Testis (tissue), 3 donors: ENCODE data around the gene MKS1. TPM values are rescaled to one million over a fixed set of nuclear protein-coding genes. Genes with fewer than 3 reads are reported as not detected.

Source experiments
- DNase-seq: peaks from one replicate; pipeline ENCODE4 v3.0.0-alpha.2; 2019
- H3K27ac ChIP-seq, 2 donors: fragments of 200-600 bp; sonication (generic); one replicate each; pipeline ENCODE4 v1.5.1; 2019
- H3K27me3 ChIP-seq: fragments of 200-600 bp; sonication (generic); one replicate; pipeline ENCODE4 v1.5.1; 2019
- H3K36me3 ChIP-seq: fragments of 200-600 bp; sonication (generic); one replicate; pipeline ENCODE4 v1.5.1; 2017; ENCODE audit warnings: low read depth; ENCODE audit errors: missing control alignments
- H3K4me1 ChIP-seq: fragments of 200-600 bp; sonication (generic); one replicate; pipeline ENCODE4 v1.5.1; 2019
- H3K4me3 ChIP-seq, 2 donors: fragments of 200-600 bp; sonication (generic); one replicate each; pipeline ENCODE4 v1.5.1; 2017 to 2019
- H3K9me3 ChIP-seq: fragments of 200-600 bp; sonication (generic); one replicate; pipeline ENCODE4 v1.5.1; 2017
- POLR2A ChIP-seq: fragments of 450-650 bp; IDR thresholded peaks from one replicate; pipeline ENCODE4 v1.6.1; 2017; ENCODE audit warnings: antibody characterized with exemption, mild to moderate bottlenecking, moderate library complexity
- WGBS, 2 donors: methylation state at CpG; one replicate each; pipeline ENCODE4 v1.1.5; 2018; 5-methylcytosine and 5-hydroxymethylcytosine counted together
- intact Hi-C: fragments of 100-400 bp; cut with DNase I; formaldehyde crosslinking; loops from one replicate; pipeline ENCODE4 v1.15.1; 2023; ENCODE audit warnings: low total_unique reads
- polyA plus RNA-seq: library from polyadenylated mRNA; stranded (reverse); fragments of 350-450 nt; fragmentation: Illumina TruSeq; extraction: RNeasy Lipid Tissue Mini Kit (QIAGEN cat#74804); gene quantifications from one replicate; pipeline ENCODE4 v1.2.3, GENCODE V29; 2014; ENCODE audit warnings: low read depth, low replicate concordance; ENCODE audit not compliant: insufficient read depth
- total RNA-seq, 2 donors: library from RNA; depleted of rRNA; stranded (reverse); fragments of >200 nt; gene quantifications; one replicate each; pipeline ENCODE4 v1.2.3, GENCODE V29; 2016
- TF ChIP-seq, protein P1 (sequence below), 3 experiments: fragments of 450-650 bp in 2 of 3; fragments of 200-600 bp in 1 of 3; sonication (generic) in 1 of 3; IDR thresholded peaks; one replicate each; pipeline ENCODE4 v1.5.1; 2016 to 2019; ENCODE audit warnings: antibody characterized with exemption in 3 of 3, mild to moderate bottlenecking in 2 of 3, moderate library complexity in 1 of 3

Gene MKS1
- total and polyA plus RNA-seq, 3 donors from 2014 or later = 32.0 to 34.3 (median 32.3) TPM

DNA sequence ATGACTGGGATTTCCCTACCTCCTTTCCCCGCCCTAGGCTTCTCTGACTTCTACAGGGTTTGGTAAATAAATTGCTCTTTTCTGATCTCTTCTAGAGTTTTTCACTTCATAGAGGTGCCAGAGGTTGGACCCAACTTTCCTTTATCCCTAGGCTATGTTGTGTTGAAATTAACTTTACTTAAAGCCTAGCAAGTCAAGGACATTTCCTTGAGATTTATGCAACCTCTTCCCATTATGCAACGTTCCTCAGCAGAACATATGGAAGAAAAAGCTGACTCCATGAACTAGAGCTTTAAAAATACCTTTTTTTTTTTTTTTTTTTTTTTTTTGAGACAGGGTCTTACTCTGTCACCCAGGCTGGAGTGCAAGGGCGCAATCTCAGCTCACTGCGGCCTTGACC is 46.2 kb upstream of the MKS1 start:
- no peak for DNase-seq
- Histone ChIP-seq H3K27me3 (no peaks in the 10 kb centered on the region), H3K4me3 (no peak overlapping the region), H3K4me1 (no peaks in the 10 kb centered on the region), H3K9me3 (no peaks in the 10 kb centered on the region), H3K36me3 (no peaks in the 10 kb centered on the region), H3K27ac (no peak overlapping the region)
- 77 to 83% methylated on average over 4 of the region's 4 CpGs for WGBS, 2 donors
- TF ChIP-seq, protein P1, sequence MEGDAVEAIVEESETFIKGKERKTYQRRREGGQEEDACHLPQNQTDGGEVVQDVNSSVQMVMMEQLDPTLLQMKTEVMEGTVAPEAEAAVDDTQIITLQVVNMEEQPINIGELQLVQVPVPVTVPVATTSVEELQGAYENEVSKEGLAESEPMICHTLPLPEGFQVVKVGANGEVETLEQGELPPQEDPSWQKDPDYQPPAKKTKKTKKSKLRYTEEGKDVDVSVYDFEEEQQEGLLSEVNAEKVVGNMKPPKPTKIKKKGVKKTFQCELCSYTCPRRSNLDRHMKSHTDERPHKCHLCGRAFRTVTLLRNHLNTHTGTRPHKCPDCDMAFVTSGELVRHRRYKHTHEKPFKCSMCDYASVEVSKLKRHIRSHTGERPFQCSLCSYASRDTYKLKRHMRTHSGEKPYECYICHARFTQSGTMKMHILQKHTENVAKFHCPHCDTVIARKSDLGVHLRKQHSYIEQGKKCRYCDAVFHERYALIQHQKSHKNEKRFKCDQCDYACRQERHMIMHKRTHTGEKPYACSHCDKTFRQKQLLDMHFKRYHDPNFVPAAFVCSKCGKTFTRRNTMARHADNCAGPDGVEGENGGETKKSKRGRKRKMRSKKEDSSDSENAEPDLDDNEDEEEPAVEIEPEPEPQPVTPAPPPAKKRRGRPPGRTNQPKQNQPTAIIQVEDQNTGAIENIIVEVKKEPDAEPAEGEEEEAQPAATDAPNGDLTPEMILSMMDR (IDR thresholded peaks at IDR 0.05) = no peak
- no peak for TF ChIP-seq POLR2A
- intact Hi-C loops = no loop called here

DNA sequence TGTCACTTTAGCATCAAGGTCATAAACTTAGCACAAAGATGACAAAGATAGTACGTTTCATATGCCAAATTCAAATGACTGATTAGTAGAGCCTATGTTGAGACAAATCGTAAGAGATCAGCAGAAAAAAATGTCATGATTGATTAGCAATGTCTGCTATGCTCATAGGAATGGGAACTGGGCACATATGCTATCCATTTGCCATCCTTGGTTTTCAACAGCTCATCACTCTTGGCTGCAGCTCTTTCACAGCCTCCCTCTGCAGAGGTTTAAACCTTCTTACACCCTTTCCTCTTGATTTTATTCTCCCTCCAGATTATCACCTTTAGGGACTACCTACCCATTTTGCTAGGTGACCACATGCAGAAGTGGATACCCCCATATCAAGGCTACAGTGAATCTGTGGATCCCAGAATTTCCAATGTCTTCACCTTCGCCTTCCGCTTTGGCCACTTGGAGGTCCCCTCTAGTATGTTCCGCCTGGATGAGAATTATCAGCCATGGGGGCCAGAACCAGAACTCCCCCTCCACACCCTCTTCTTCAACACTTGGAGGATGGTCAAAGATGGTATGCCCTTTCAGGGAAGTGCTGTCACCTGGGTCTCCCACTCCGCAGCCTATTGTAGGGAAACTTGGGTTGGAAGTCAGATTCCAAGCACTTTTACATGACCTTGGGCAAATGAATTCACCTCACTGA is 45.5 kb upstream of the MKS1 start:
- Histone ChIP-seq H3K4me3 (no peak overlapping the region), H3K27ac (no peak overlapping the region), H3K4me1 (no peaks in the 10 kb centered on the region), H3K27me3 (no peaks in the 10 kb centered on the region), H3K9me3 (no peaks in the 10 kb centered on the region), H3K36me3 (no peaks in the 10 kb centered on the region)
- TF ChIP-seq, protein P1 (IDR thresholded peaks at IDR 0.05) = no peak
- TF ChIP-seq POLR2A = no peak
- 84 to 87% methylated on average over 6 of the region's 6 CpGs for WGBS, 2 donors
- intact Hi-C loops = no loop called here
- DNase-seq = no peak

DNA sequence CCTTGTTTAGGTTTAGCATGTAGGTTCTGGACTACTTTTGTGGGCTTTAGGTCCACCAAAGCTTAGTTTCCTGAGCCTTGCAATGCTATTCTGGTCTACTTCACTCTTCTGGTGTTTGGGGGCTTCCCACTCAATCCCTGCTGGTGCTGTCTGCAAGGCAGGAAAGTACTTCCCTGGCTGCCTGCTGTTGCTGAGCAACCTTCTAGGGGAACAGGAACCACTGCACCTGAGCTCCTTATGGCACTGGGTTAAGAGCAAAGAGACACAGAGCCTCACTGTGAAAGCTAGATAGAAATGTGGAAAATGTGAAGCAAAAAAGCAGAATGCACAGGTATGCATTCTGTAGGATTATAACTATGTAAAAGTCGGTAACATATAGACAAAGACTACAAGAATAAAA is 44.7 kb upstream of the MKS1 start:
- 89 to 96% methylated on average over 1 of the region's 1 CpG for WGBS, 2 donors
- TF ChIP-seq POLR2A = no peak
- TF ChIP-seq, protein P1 (IDR thresholded peaks at IDR 0.05) = no peak
- H3K4me1 ChIP-seq = no peaks in the 10 kb centered on the region
- H3K36me3 ChIP-seq = no peaks in the 10 kb centered on the region
- no peak overlapping the region for H3K4me3 ChIP-seq
- no peaks in the 10 kb centered on the region for H3K27me3 ChIP-seq
- no peak for DNase-seq
- intact Hi-C loops = no loop called here
- H3K9me3 ChIP-seq = no peaks in the 10 kb centered on the region
- H3K27ac ChIP-seq = no peak overlapping the region

DNA sequence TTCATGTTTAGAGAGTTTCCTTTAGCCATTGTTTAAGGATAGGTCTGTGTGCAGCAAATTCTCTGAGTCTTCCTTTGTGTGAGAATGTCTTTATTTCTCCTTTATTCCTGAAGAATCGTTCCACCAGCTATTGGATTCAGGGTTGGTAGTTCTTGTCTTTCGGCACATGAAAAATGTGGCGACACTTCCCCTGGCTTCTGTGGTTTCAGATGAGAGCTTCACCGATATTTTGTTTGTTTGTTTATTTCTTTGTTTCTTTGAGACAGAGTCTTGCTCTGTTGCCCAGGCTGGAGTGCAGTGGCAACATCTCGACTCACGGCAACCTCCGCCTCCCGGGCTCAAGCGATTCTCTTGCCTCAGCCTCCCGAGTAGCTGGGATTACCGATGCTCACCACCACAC is 43.1 kb upstream of the MKS1 start:
- H3K9me3 ChIP-seq = no peaks in the 10 kb centered on the region
- no peaks in the 10 kb centered on the region for H3K4me1 ChIP-seq
- TF ChIP-seq, protein P1 (IDR thresholded peaks at IDR 0.05) = no peak
- no peak for TF ChIP-seq POLR2A
- H3K27me3 ChIP-seq = no peaks in the 10 kb centered on the region
- H3K27ac ChIP-seq = no peak overlapping the region
- intact Hi-C loops = no loop called here
- 92 to 93% methylated on average over 11 of the region's 11 CpGs for WGBS, 2 donors
- no peak for DNase-seq
- H3K36me3 ChIP-seq = no peaks in the 10 kb centered on the region
- H3K4me3 ChIP-seq = no peak overlapping the region

DNA sequence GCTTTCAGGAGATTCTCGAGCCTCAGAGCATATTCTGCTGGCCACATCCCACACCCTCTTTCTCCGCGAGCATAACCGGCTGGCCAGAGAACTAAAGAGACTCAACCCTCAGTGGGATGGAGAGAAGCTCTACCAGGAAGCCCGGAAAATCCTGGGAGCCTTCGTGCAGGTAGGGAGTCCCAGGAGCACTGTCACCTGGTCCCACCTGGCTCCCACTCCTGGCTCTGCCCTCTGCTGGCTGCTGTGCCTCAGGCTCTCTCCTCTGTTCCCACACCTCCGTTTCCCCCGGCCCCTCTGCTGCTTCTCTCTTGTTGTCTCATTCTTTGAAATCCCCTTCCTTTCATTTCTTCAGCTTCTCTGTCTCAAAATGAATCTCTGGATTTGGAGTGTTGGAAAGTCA is 35.7 kb upstream of the MKS1 start:
- intact Hi-C loops = no loop called here
- TF ChIP-seq POLR2A = no peak
- TF ChIP-seq, protein P1 (IDR thresholded peaks at IDR 0.05) = no peak
- Histone ChIP-seq H3K4me3 (no peak overlapping the region), H3K9me3 (no peaks in the 10 kb centered on the region), H3K36me3 (no peaks in the 10 kb centered on the region), H3K4me1 (no peaks in the 10 kb centered on the region), H3K27me3 (no peaks in the 10 kb centered on the region), H3K27ac (no peak overlapping the region)
- WGBS, 2 donors = 34 to 39% methylated on average over 8 of the region's 8 CpGs
- no peak for DNase-seq
